ENCODE data around the gene CCDC34.

DNA sequence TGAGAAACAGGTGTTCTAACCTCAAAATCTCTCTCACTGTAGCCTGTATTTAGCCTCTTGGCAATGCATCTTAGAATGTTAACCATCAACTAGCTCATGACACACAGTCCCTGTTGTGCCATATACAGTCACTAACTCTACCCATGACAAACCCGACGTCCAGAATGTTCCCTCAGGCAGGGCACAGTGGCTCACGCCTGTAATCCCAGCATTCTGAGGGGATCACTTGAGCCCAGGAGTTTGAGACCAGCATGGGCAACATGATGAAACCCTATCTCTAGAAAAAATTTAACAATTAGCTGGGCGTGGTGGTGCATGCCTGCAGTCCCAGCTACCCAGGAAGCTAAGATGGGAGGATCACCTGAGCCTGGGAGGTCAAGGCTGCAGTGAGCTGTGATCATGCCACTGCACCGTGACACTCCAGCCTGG, 18.2 kb upstream of the CCDC34 start:
- TF ChIP-seq, protein P1, sequence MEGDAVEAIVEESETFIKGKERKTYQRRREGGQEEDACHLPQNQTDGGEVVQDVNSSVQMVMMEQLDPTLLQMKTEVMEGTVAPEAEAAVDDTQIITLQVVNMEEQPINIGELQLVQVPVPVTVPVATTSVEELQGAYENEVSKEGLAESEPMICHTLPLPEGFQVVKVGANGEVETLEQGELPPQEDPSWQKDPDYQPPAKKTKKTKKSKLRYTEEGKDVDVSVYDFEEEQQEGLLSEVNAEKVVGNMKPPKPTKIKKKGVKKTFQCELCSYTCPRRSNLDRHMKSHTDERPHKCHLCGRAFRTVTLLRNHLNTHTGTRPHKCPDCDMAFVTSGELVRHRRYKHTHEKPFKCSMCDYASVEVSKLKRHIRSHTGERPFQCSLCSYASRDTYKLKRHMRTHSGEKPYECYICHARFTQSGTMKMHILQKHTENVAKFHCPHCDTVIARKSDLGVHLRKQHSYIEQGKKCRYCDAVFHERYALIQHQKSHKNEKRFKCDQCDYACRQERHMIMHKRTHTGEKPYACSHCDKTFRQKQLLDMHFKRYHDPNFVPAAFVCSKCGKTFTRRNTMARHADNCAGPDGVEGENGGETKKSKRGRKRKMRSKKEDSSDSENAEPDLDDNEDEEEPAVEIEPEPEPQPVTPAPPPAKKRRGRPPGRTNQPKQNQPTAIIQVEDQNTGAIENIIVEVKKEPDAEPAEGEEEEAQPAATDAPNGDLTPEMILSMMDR (IDR thresholded peaks at IDR 0.05 in 4 of 5, conservative IDR thresholded peaks at IDR 0.05 in 1 of 5) = no peak
- TF ChIP-seq POLR2A (IDR thresholded peaks at IDR 0.05) = no peak
